PC-9 (cell line): ENCODE results near the gene TAS2R41. TPM values are rescaled to one million over a fixed set of nuclear protein-coding genes. Genes with fewer than 3 reads are reported as not detected.

Source experiments
- BruUV-seq: library from RNA; stranded (reverse); fragments of 400-500 nt; replicated peaks from 2 replicates; lab custom pipeline; 2021; lab: Mats Ljungman, UMichigan
- CTCF ChIA-PET: fragments of 300-600 bp; sonication (Branson Sonifier 250); formaldehyde crosslinking; loops from one replicate; lab custom pipeline; 2022; ENCODE audit warnings: antibody characterized with exemption; lab: Charles Lee
- POLR2A ChIA-PET: fragments of 300-600 bp; sonication (Branson Sonifier 250); formaldehyde crosslinking; loops from one replicate; lab custom pipeline; 2022; ENCODE audit warnings: antibody characterized with exemption; ENCODE audit not compliant: unreplicated experiment; lab: Charles Lee
- DNase-seq, 2 experiments: peaks; one replicate each; pipeline versions ENCODE4 v3.0.0 to v3.0.0-alpha.2; 2015 to 2022; ENCODE audit warnings: mixed read lengths in 1 of 2
- H2AFZ ChIP-seq: fragments of 200-600 bp; sonication (generic); 2 replicates; pipeline ENCODE4 v1.8.1; 2017; ENCODE audit warnings: antibody characterized with exemption
- H3F3A ChIP-seq: fragments of 200-600 bp; sonication (generic); 2 replicates; pipeline ENCODE4 v1.8.1; 2017; ENCODE audit warnings: antibody characterized with exemption, mild to moderate bottlenecking, low read depth; ENCODE audit not compliant: insufficient read depth
- H3K27ac ChIP-seq: fragments of 200-600 bp; sonication (generic); 2 replicates; pipeline ENCODE4 v1.6.1; 2016; ENCODE audit warnings: mixed run types
- H3K27me3 ChIP-seq: fragments of 200-600 bp; sonication (generic); 2 replicates; pipeline ENCODE4 v1.6.1; 2016; ENCODE audit warnings: low read depth, mixed run types; ENCODE audit not compliant: insufficient read depth
- H3K36me3 ChIP-seq: fragments of 200-600 bp; sonication (generic); 2 replicates; pipeline ENCODE4 v1.6.1; 2016; ENCODE audit warnings: low read depth, mixed run types
- H3K4me1 ChIP-seq: fragments of 200-600 bp; sonication (generic); replicated peaks from 2 replicates; pipeline ENCODE4 v1.6.1; 2016; ENCODE audit warnings: mixed run types; ENCODE audit not compliant: insufficient read depth
- H3K4me2 ChIP-seq: fragments of 200-600 bp; sonication (generic); 2 replicates; pipeline ENCODE4 v1.6.1; 2017; ENCODE audit warnings: mixed run types
- H3K4me3 ChIP-seq: fragments of 200-600 bp; sonication (generic); 2 replicates; pipeline ENCODE4 v1.6.1; 2016; ENCODE audit warnings: mixed run types
- H3K79me2 ChIP-seq: fragments of 200-600 bp; sonication (generic); 2 replicates; pipeline ENCODE4 v1.6.1; 2017; ENCODE audit warnings: low read depth, mixed run types
- H3K9me2 ChIP-seq: fragments of 200-600 bp; sonication (generic); 2 replicates; pipeline ENCODE4 v1.8.1; 2017; ENCODE audit warnings: mild to moderate bottlenecking; ENCODE audit not compliant: insufficient read depth
- H3K9me3 ChIP-seq: fragments of 200-600 bp; sonication (generic); 2 replicates; pipeline ENCODE4 v1.8.1; 2016; ENCODE audit warnings: low read depth; ENCODE audit not compliant: insufficient read depth
- H4K20me1 ChIP-seq: fragments of 200-600 bp; sonication (generic); 2 replicates; pipeline ENCODE4 v1.8.1; 2017; ENCODE audit not compliant: insufficient read depth
- CTCF ChIP-seq: fragments of 200-600 bp; sonication (generic); conservative IDR thresholded peaks from 2 replicates; pipeline ENCODE4 v1.6.1; 2017; ENCODE audit warnings: mixed run types, antibody characterized with exemption, mild to moderate bottlenecking, moderate library complexity
- EZH2 ChIP-seq: fragments of 200-600 bp; sonication (generic); IDR thresholded peaks from 2 replicates; pipeline ENCODE4 v1.8.0; 2017; ENCODE audit warnings: antibody characterized with exemption, low read depth
- intact Hi-C: fragments of 100-400 bp; cut with micrococcal nuclease; formaldehyde crosslinking; loops from one replicate; pipeline ENCODE4 v1.10.0; 2022; ENCODE audit not compliant: unreplicated experiment
- total RNA-seq: library from RNA; stranded (reverse); gene quantifications from 2 replicates; pipeline ENCODE4 v1.2.3, GENCODE V29; 2021

Gene TAS2R41
- total RNA-seq, 1 experiment from 2014 or later: not detected

- H3K79me2 ChIP-seq: no peaks in the 10 kb centered on the region
- no peaks in the 10 kb centered on the region for H4K20me1 ChIP-seq
- no peaks in the 10 kb centered on the region for H3K36me3 ChIP-seq
- no peaks in the 10 kb centered on the region for H3K27me3 ChIP-seq
- no peaks in the 10 kb centered on the region for H3K9me3 ChIP-seq
- peaks cover 12% of the 10 kb centered on the region for H3K4me1 ChIP-seq
- TF ChIP-seq EZH2 (no peak), CTCF (no peak)
- ChIA-PET POLR2A (no interaction called here), CTCF (no interaction called here)
- intact Hi-C loops: no loop called here
- no peaks in the 10 kb centered on the region for H3F3A ChIP-seq
- no TSS peak for BruUV-seq
- no peak for DNase-seq
- H3K4me3 ChIP-seq: no peak overlapping the region
- no peak overlapping the region for H3K27ac ChIP-seq
- no peak overlapping the region for H2AFZ ChIP-seq
- H3K9me2 ChIP-seq: no peaks in the 10 kb centered on the region; the same call in 1 of the 2 replicates
- no peak overlapping the region for H3K4me2 ChIP-seq
Observed at GRCh38 chr7:143495851-143496250, 18.2 kb downstream of the TAS2R41 start.

GRCh38 chr7:143496263-143496662 is 18.6 kb downstream of the TAS2R41 start:
- CTCF ChIA-PET: no interaction called here
- no peaks in the 10 kb centered on the region for H3K79me2 ChIP-seq
- POLR2A ChIA-PET: no interaction called here
- peaks cover 12% of the 10 kb centered on the region for H3K4me1 ChIP-seq
- H3K36me3 ChIP-seq: no peaks in the 10 kb centered on the region
- no peaks in the 10 kb centered on the region for H3K27me3 ChIP-seq
- DNase-seq: no peak
- no peaks in the 10 kb centered on the region; the same call in 1 of the 2 replicates for H3K9me2 ChIP-seq
- no peaks in the 10 kb centered on the region for H4K20me1 ChIP-seq
- H3K4me3 ChIP-seq: no peak overlapping the region
- no peak overlapping the region for H3K4me2 ChIP-seq
- no TSS peak for BruUV-seq
- H2AFZ ChIP-seq: no peak overlapping the region
- H3K27ac ChIP-seq: no peak overlapping the region
- no peaks in the 10 kb centered on the region for H3F3A ChIP-seq
- TF ChIP-seq EZH2 (no peak), CTCF (no peak)
- intact Hi-C loops: no loop called here
- H3K9me3 ChIP-seq: no peaks in the 10 kb centered on the region

- Histone ChIP-seq H3K4me3 (no peak overlapping the region), H3K27me3 (no peaks in the 10 kb centered on the region), H3K4me2 (no peak overlapping the region), H2AFZ (no peak overlapping the region), H3K9me2 (no peaks in the 10 kb centered on the region; the same call in 1 of the 2 replicates), H4K20me1 (no peaks in the 10 kb centered on the region), H3K9me3 (no peaks in the 10 kb centered on the region), H3F3A (no peaks in the 10 kb centered on the region), H3K27ac (no peak overlapping the region), H3K36me3 (no peaks in the 10 kb centered on the region), H3K4me1 (peaks cover 2% of the 10 kb centered on the region; the same call in 1 of the 2 replicates), H3K79me2 (no peaks in the 10 kb centered on the region)
- TF ChIP-seq CTCF (no peak), EZH2 (no peak)
- intact Hi-C loops: no loop called here
- no peak for DNase-seq
- POLR2A ChIA-PET: no interaction called here
- CTCF ChIA-PET: no interaction called here
- BruUV-seq: no TSS peak
Observed at GRCh38 chr7:143497008-143497795, 19.5 kb downstream of the TAS2R41 start.
